Measurements from ENCODE around the gene NDOR1. TPM values are rescaled to one million over a fixed set of nuclear protein-coding genes. Genes with fewer than 3 reads are reported as not detected.
A peak's percentile ranks its signal among the peaks of the same experiment; 100 is the strongest.

Gene NDOR1
- total and polyA plus RNA-seq, 2 of the 8 experiments (the other 6 are each of a cell fraction or from before 2014, with no cell fraction given) = 25.7 to 32.3 TPM

GRCh38 chr9:137253717-137254623, 48.5 kb downstream of the NDOR1 start:
- Histone ChIP-seq H2BK12ac (ENCODE audit: low read depth, low read length) (peak overlapping the region; percentile 68; the same call in 1 of the 2 replicates), H3K27ac (ENCODE audit: low read depth, low read length) (no peak overlapping the region), H3K23me2 (ENCODE audit: low read depth, low read length) (peaks cover 14% of the 10 kb centered on the region; the same call in 1 of the 2 replicates), H4K5ac (ENCODE audit: insufficient read length, low read depth, low read length) (no peak overlapping the region), H2AFZ (ENCODE audit: low read length) (no peak overlapping the region), H3K9ac (replicated peaks in 1 of 4; ENCODE audit: extremely low read depth in 1 of 4, low read depth in 3 of 4, low read length in 3 of 4) (peak overlapping the region in 1 of 4 experiments; percentile 47; a peak in 1 of 7 replicates), H3K79me1 (ENCODE audit: low read depth, low read length) (peaks cover 9% of the 10 kb centered on the region), H3K79me2 (ENCODE audit: control insufficient read depth in 1 of 2, insufficient read depth in 2 of 2, low read length in 2 of 2) (peaks cover 0 to 13% of the 10 kb centered on the region in 2 experiments; a peak in 2 of 4 replicates), H3K9me3 (ENCODE audit: insufficient read depth in 2 of 2, low read depth in 1 of 2, low read length in 1 of 2) (no peaks in the 10 kb centered on the region), H3K4me2 (ENCODE audit: insufficient read depth in 1 of 2, low read depth in 2 of 2, low read length in 2 of 2) (peak overlapping the region; percentile 90 to 100), H3K4me3 (ENCODE audit: extremely low read depth in 1 of 4, insufficient read depth in 2 of 4, low read depth in 3 of 4, low read length in 4 of 4) (peak overlapping the region; percentile 52 to 100 (median 88)), H3K4me1 (replicated peaks in 1 of 4; ENCODE audit: control insufficient read depth in 3 of 4, insufficient read depth in 4 of 4, low read length in 3 of 4) (peaks cover 0 to 21% (median 16%) of the 10 kb centered on the region in 4 experiments; a peak in 5 of 7 replicates), H2BK20ac (ENCODE audit: low read length) (no peak overlapping the region), H4K20me1 (replicated peaks in 1 of 2; ENCODE audit: control insufficient read depth in 1 of 2, insufficient read depth in 2 of 2, low read length in 2 of 2) (peaks cover 0 to 5% of the 10 kb centered on the region in 2 experiments), H3K23ac (ENCODE audit: insufficient read length) (no peak overlapping the region), H3K27me3 (replicated peaks in 1 of 4; ENCODE audit: control insufficient read depth in 3 of 4, extremely low read depth in 1 of 4, insufficient read depth in 3 of 4, low read length in 3 of 4) (peaks cover 0 to 7% (median 0%) of the 10 kb centered on the region in 4 experiments; a peak in 3 of 7 replicates), H3K14ac (ENCODE audit: insufficient read length) (no peak overlapping the region), H3K4ac (replicated peaks; ENCODE audit: insufficient read length, low read depth, low read length) (peak overlapping the region; percentile 75), H2BK15ac (ENCODE audit: low read length) (no peak overlapping the region), H3K56ac (replicated peaks; ENCODE audit: insufficient read length, low read depth, low read length) (no peak overlapping the region), H4K91ac (replicated peaks; ENCODE audit: insufficient read length, low read length) (peak overlapping the region; percentile 57), H2AK5ac (ENCODE audit: low read depth, low read length) (peak overlapping the region; percentile 39; the same call in 1 of the 2 replicates), H4K8ac (ENCODE audit: extremely low read depth, insufficient read depth, low read length) (peak overlapping the region; percentile 54; the same call in 1 of the 2 replicates), H3K36me3 (ENCODE audit: control insufficient read depth in 2 of 4, insufficient read depth in 4 of 4, low read length in 3 of 4) (peaks cover 1 to 13% (median 9%) of the 10 kb centered on the region in 4 experiments; a peak in 6 of 8 replicates), H2BK120ac (replicated peaks; ENCODE audit: low read depth, low read length) (no peak overlapping the region), H3K18ac (ENCODE audit: extremely low read depth, low read length) (peak overlapping the region; percentile 48), H2BK5ac (ENCODE audit: low read depth, low read length) (peak overlapping the region; percentile 16; the same call in 1 of the 2 replicates)
- POLR2A ChIA-PET (ENCODE audit: partially characterized antibody) = interaction anchor here (0.9 to 69.9 kb wide), 4 partner anchors 3 to 116 kb away, joined by 3 to 1462 read pairs (median 734); partner anchors contain the start of genes CYSRT1, NDOR1, NELFB and RNF208
- no peak for DNase-seq (ENCODE audit: low read depth in 1 of 2, low spot score in 2 of 2)
- 81% methylated on average over 17 of the region's 21 CpGs; no CpG with 5 or more reads in 1 of the 2 experiments for WGBS, 2 experiments (ENCODE audit: extremely low coverage in 1 of 2, insufficient coverage in 1 of 2, insufficient read length in 1 of 2, insufficient replicate concordance in 2 of 2, low coverage in 1 of 2, low lambda C conversion rate in 2 of 2, missing lambda C conversion rate in 1 of 2)
- no peak for FAIRE-seq
- CTCF ChIA-PET (ENCODE audit: partially characterized antibody) = interaction anchor here (0.6 to 2.5 kb wide), 20 partner anchors 9 to 225 kb away, joined by 3 to 28 read pairs (median 4); partner anchors contain the start of genes RNF224, SSNA1, TOR4A and TUBB4B
- 0 out of 2 replicates have a peak, but pooled peaks have one; percentile 12 for TF ChIP-seq MAX (IDR thresholded peaks at IDR 0.05)
- no peak for TF ChIP-seq POU5F1 (IDR thresholded peaks at IDR 0.05; ENCODE audit: low read depth, low read length)

All from H1 (cell line).